ENCODE data around the gene SPRR4.

Gene SPRR4

DNA sequence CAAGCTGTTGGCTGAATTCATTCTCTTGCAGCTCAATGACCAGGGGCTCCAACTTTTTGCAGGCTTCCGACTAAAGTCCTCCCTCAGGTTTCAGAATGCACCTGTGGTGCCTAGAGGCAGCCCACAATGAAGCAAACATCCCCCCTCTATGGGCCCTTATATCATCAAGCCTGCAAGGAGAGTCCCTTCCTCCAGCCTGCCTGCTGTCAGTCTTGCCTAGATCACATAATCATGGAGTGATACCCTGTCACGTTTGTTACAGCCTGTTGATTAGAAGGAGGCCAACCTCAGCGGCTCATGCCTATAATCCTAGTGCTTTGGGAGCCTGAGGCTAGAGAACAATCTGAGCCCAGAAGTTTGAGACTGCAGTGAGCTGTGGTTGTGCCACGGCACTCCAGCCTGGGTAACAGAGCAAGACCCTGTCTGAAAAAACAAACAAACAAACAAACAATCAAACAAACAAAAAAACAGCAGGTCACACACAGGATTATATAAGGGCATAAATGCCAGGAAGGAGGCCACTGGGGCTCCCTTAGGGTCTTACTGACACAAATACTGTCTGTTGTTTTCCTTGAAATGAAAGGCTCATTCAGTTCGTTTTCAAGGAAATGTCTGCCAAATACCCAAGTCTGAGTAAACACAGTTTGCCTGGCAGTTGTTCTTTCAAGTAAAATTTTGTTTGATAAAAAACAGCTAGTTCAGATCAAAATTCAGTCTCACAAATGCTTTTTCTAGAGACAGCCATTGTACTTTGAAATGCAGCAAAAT, 26.4 kb downstream of the SPRR4 start:
- Histone ChIP-seq H4K20me1 (ENCODE audit: insufficient read depth, low read length) (no peaks in the 10 kb centered on the region), H3K79me2 (ENCODE audit: low read length) (no peaks in the 10 kb centered on the region), H3K4me2 (ENCODE audit: low read length) (no peak overlapping the region), H3K4me3 (ENCODE audit: low read length) (no peak overlapping the region), H3K4me1 (ENCODE audit: low read length) (no peaks in the 10 kb centered on the region), H3K27ac (ENCODE audit: low read length) (no peak overlapping the region), H3K9ac (ENCODE audit: low read length) (no peak overlapping the region), H3K27me3 (ENCODE audit: low read depth, low read length) (peaks cover 62% of the 10 kb centered on the region), H3K9me3 (ENCODE audit: insufficient read depth, low read length) (0 out of 2 replicates have a peak, but pooled peaks cover 3% of the 10 kb centered on the region), H2AFZ (ENCODE audit: low read depth, low read length) (no peak overlapping the region), H3K36me3 (replicated peaks; ENCODE audit: low read depth, low read length) (no peaks in the 10 kb centered on the region)
- no peak for TF ChIP-seq EZH2phosphoT487 (IDR thresholded peaks at IDR 0.05; ENCODE audit: low read depth)
- TF ChIP-seq, protein P1, sequence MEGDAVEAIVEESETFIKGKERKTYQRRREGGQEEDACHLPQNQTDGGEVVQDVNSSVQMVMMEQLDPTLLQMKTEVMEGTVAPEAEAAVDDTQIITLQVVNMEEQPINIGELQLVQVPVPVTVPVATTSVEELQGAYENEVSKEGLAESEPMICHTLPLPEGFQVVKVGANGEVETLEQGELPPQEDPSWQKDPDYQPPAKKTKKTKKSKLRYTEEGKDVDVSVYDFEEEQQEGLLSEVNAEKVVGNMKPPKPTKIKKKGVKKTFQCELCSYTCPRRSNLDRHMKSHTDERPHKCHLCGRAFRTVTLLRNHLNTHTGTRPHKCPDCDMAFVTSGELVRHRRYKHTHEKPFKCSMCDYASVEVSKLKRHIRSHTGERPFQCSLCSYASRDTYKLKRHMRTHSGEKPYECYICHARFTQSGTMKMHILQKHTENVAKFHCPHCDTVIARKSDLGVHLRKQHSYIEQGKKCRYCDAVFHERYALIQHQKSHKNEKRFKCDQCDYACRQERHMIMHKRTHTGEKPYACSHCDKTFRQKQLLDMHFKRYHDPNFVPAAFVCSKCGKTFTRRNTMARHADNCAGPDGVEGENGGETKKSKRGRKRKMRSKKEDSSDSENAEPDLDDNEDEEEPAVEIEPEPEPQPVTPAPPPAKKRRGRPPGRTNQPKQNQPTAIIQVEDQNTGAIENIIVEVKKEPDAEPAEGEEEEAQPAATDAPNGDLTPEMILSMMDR (IDR thresholded peaks at IDR 0.05; ENCODE audit: low read depth, low read length), result no peak

DNA sequence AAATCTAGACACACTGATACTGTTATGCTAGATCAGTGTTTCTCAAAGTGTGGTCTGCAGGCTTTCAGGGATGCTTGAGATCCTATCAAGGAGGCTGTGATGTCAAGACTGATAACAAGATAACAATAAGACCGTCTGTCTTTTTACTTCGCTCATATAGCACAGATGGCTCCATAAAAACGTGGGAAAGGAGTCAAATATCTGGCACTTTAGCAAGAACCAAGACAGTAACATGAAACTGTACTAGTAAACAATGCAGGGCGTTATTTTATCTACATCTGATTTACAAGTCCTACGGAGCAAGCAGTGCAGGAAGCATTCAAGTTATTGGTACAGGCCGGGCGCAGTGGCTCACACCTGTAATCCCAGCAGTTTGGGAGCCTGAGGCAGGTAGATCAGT, 27.5 kb downstream of the SPRR4 start:
- no peak overlapping the region for H2AFZ ChIP-seq (ENCODE audit: low read depth, low read length)
- H3K27ac ChIP-seq (ENCODE audit: low read length), result no peak overlapping the region
- no peaks in the 10 kb centered on the region for H3K36me3 ChIP-seq (replicated peaks; ENCODE audit: low read depth, low read length)
- peaks cover 68% of the 10 kb centered on the region for H3K27me3 ChIP-seq (ENCODE audit: low read depth, low read length)
- H3K9me3 ChIP-seq (ENCODE audit: insufficient read depth, low read length), result 0 out of 2 replicates have a peak, but pooled peaks cover 3% of the 10 kb centered on the region
- H3K4me3 ChIP-seq (ENCODE audit: low read length), result no peak overlapping the region
- no peak overlapping the region for H3K4me2 ChIP-seq (ENCODE audit: low read length)
- H4K20me1 ChIP-seq (ENCODE audit: insufficient read depth, low read length), result no peaks in the 10 kb centered on the region
- H3K79me2 ChIP-seq (ENCODE audit: low read length), result no peaks in the 10 kb centered on the region
- TF ChIP-seq EZH2phosphoT487 (IDR thresholded peaks at IDR 0.05; ENCODE audit: low read depth), result no peak
- TF ChIP-seq, protein P1 (IDR thresholded peaks at IDR 0.05; ENCODE audit: low read depth, low read length), result no peak
- no peak overlapping the region for H3K9ac ChIP-seq (ENCODE audit: low read length)
- no peaks in the 10 kb centered on the region for H3K4me1 ChIP-seq (ENCODE audit: low read length)

DNA sequence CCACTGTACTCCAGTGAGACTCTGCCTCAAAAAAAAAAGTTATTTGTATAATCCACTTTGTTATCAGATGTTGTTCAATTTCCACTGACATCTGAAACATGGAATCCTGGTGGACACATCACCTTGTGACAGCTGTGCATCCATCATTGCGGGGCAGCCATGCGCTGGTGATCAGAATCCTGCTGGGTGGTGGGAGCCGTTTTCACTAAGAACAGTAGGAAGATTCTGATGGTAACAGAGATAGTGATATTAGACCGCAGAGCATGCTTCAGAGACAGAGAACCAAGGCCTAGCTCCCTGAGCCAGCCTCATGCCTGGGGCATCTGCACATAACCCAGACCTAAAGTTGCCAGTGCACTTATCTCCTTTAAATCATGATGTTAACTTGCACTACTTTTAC, 28.0 kb downstream of the SPRR4 start:
- H3K27me3 ChIP-seq (ENCODE audit: low read depth, low read length), result peaks cover 64% of the 10 kb centered on the region
- TF ChIP-seq, protein P1 (IDR thresholded peaks at IDR 0.05; ENCODE audit: low read depth, low read length), result no peak
- TF ChIP-seq EZH2phosphoT487 (IDR thresholded peaks at IDR 0.05; ENCODE audit: low read depth), result no peak
- no peaks in the 10 kb centered on the region for H3K36me3 ChIP-seq (replicated peaks; ENCODE audit: low read depth, low read length)
- no peak overlapping the region for H3K4me3 ChIP-seq (ENCODE audit: low read length)
- 0 out of 2 replicates have a peak, but pooled peaks cover 3% of the 10 kb centered on the region for H3K9me3 ChIP-seq (ENCODE audit: insufficient read depth, low read length)
- H3K9ac ChIP-seq (ENCODE audit: low read length), result no peak overlapping the region
- H3K79me2 ChIP-seq (ENCODE audit: low read length), result no peaks in the 10 kb centered on the region
- H2AFZ ChIP-seq (ENCODE audit: low read depth, low read length), result no peak overlapping the region
- no peaks in the 10 kb centered on the region for H3K4me1 ChIP-seq (ENCODE audit: low read length)
- no peaks in the 10 kb centered on the region for H4K20me1 ChIP-seq (ENCODE audit: insufficient read depth, low read length)
- H3K27ac ChIP-seq (ENCODE audit: low read length), result no peak overlapping the region
- no peak overlapping the region for H3K4me2 ChIP-seq (ENCODE audit: low read length)

DNA sequence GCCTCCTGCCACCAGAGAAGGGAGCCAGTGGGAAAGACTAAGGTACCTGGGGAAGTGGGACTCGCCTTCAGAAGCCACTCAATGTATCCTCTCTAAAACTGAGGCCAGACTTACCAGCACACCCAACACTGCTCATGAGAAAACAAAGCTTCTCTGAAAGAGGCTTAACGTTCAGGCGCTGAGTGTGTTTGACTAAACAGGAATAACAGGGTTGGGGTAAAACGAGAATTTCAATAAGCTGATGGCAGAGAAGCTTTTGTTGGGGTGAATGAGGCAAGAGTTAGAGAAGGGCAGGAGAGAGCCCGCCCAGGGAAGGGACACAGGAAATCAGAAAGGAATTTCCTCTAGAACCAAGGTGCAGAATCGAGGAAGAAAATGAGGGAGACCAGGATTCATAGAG, 29.4 kb downstream of the SPRR4 start:
- no peak overlapping the region for H3K4me2 ChIP-seq (ENCODE audit: low read length)
- no peaks in the 10 kb centered on the region for H3K79me2 ChIP-seq (ENCODE audit: low read length)
- 0 out of 2 replicates have a peak, but pooled peaks cover 3% of the 10 kb centered on the region for H3K9me3 ChIP-seq (ENCODE audit: insufficient read depth, low read length)
- no peaks in the 10 kb centered on the region for H3K4me1 ChIP-seq (ENCODE audit: low read length)
- H3K27ac ChIP-seq (ENCODE audit: low read length), result no peak overlapping the region
- no peak overlapping the region for H3K4me3 ChIP-seq (ENCODE audit: low read length)
- no peaks in the 10 kb centered on the region for H3K36me3 ChIP-seq (replicated peaks; ENCODE audit: low read depth, low read length)
- TF ChIP-seq EZH2phosphoT487 (IDR thresholded peaks at IDR 0.05; ENCODE audit: low read depth), result no peak
- TF ChIP-seq, protein P1 (IDR thresholded peaks at IDR 0.05; ENCODE audit: low read depth, low read length), result no peak
- peaks cover 57% of the 10 kb centered on the region for H3K27me3 ChIP-seq (ENCODE audit: low read depth, low read length)
- no peaks in the 10 kb centered on the region for H4K20me1 ChIP-seq (ENCODE audit: insufficient read depth, low read length)
- no peak overlapping the region for H3K9ac ChIP-seq (ENCODE audit: low read length)
- H2AFZ ChIP-seq (ENCODE audit: low read depth, low read length), result no peak overlapping the region
